Endothelial cell of umbilical vein (primary cell): Measurements from ENCODE around the gene ADAM20. TPM values are rescaled to one million over a fixed set of nuclear protein-coding genes. Genes with fewer than 3 reads are reported as not detected.

Experiments
- BruUV-seq: library from RNA; stranded (reverse); fragments of 400-500 nt; replicated peaks from 2 replicates; lab custom pipeline; 2021; lab: Mats Ljungman, UMichigan
- CTCF ChIA-PET: fragments of 300-600, 350-600 bp; sonication (Branson Sonifier 250); formaldehyde crosslinking; loops from one replicate; lab custom pipeline; 2021; ENCODE audit warnings: antibody characterized with exemption, inconsistent platforms; lab: Charles Lee
- POLR2A ChIA-PET: fragments of 300-600, 350-600 bp; sonication (Branson Sonifier 250); formaldehyde crosslinking; loops from one replicate; lab custom pipeline; 2021; ENCODE audit warnings: antibody characterized with exemption, inconsistent platforms; lab: Charles Lee
- DNase-seq: peaks from one replicate; pipeline ENCODE4 v3.0.0-alpha.2; 2011; ENCODE audit warnings: low read depth, low spot score
- FAIRE-seq: peaks from 2 replicates; lab custom pipeline; 2011; peaks lifted over from hg19 to GRCh38; lab: Jason Lieb, UNC
- H2AFZ ChIP-seq: 2 replicates; pipeline ENCODE4 v1.6.0; 2012; ENCODE audit warnings: low read depth, low read length, control low read depth, inconsistent platforms
- H3K27ac ChIP-seq: 2 replicates; pipeline ENCODE4 v1.5.1; 2011; ENCODE audit warnings: low read depth, mild to moderate bottlenecking, control low read depth, low read length, moderate library complexity; ENCODE audit not compliant: insufficient read depth
- H3K27me3 ChIP-seq, 2 experiments: 2 replicates each; pipeline versions ENCODE4 v1.6.0 to v1.6.1; 2011; ENCODE audit warnings: low read length in 2 of 2, mixed read lengths in 1 of 2; ENCODE audit not compliant: control insufficient read depth in 2 of 2, insufficient read depth in 2 of 2
- H3K36me3 ChIP-seq, 2 experiments: 2 replicates in 1 of 2; 3 replicates in 1 of 2; pipeline ENCODE4 v1.5.1; 2011; ENCODE audit warnings: low read length in 2 of 2, mild to moderate bottlenecking in 1 of 2, moderate library complexity in 1 of 2; ENCODE audit not compliant: control insufficient read depth in 2 of 2, insufficient read depth in 2 of 2; ENCODE audit errors: extremely low read depth in 1 of 2
- H3K4me1 ChIP-seq: 3 replicates; pipeline ENCODE4 v1.5.1; 2011; ENCODE audit warnings: mild to moderate bottlenecking, low read length; ENCODE audit not compliant: control insufficient read depth, insufficient read depth; ENCODE audit errors: extremely low read depth
- H3K4me2 ChIP-seq: 2 replicates; pipeline ENCODE4 v1.6.1; 2011; ENCODE audit warnings: low read length, control low read depth, mixed read lengths; ENCODE audit not compliant: insufficient read depth
- H3K4me3 ChIP-seq, 3 experiments: fragments of 200-600 bp in 1 of 3; sonication (generic), shearing (Covaris generic) in 1 of 3; replicated peaks in 1 of 3; 2 replicates each; pipeline ENCODE4 v1.5.1; 2011 to 2016; ENCODE audit warnings: control low read depth in 3 of 3, low read length in 3 of 3, mild to moderate bottlenecking in 2 of 3, inconsistent platforms in 1 of 3, low read depth in 1 of 3, moderate library complexity in 1 of 3; ENCODE audit not compliant: insufficient read depth in 1 of 3
- H3K79me2 ChIP-seq: 2 replicates; pipeline ENCODE4 v1.6.0; 2012; ENCODE audit warnings: low read length, inconsistent platforms; ENCODE audit not compliant: control insufficient read depth, insufficient read depth
- H3K9ac ChIP-seq: replicated peaks from 2 replicates; pipeline ENCODE3; 2011; ENCODE audit warnings: low read length, control low read depth; ENCODE audit not compliant: insufficient read depth; ENCODE audit errors: extremely low read depth
- H3K9me1 ChIP-seq: replicated peaks from 3 replicates; pipeline ENCODE4 v1.6.0; 2011; ENCODE audit warnings: mild to moderate bottlenecking, low read length; ENCODE audit not compliant: control insufficient read depth, insufficient read depth; ENCODE audit errors: extremely low read depth
- H3K9me3 ChIP-seq: replicated peaks from 2 replicates; pipeline ENCODE4 v1.5.1; 2012; ENCODE audit warnings: low read length, inconsistent platforms; ENCODE audit not compliant: control insufficient read depth, insufficient read depth
- H4K20me1 ChIP-seq: replicated peaks from 2 replicates; pipeline ENCODE3; 2011; ENCODE audit warnings: mild to moderate bottlenecking, low read length; ENCODE audit not compliant: control insufficient read depth, insufficient read depth; ENCODE audit errors: extremely low read depth
- EZH2 ChIP-seq: IDR thresholded peaks from 2 replicates; pipeline ENCODE4 v1.6.1; 2012; ENCODE audit warnings: borderline replicate concordance, low read depth, mild to moderate bottlenecking, moderate library complexity, low read length, inconsistent platforms; ENCODE audit not compliant: severe bottlenecking
- FOS ChIP-seq: IDR thresholded peaks from 2 replicates; pipeline ENCODE4 v1.6.1; 2011; ENCODE audit warnings: mild to moderate bottlenecking, low read length, moderate library complexity, borderline replicate concordance; ENCODE audit not compliant: insufficient read depth
- GATA2 ChIP-seq: IDR thresholded peaks from 2 replicates; pipeline ENCODE4 v1.7.0; 2011; ENCODE audit warnings: low read depth, mild to moderate bottlenecking, moderate library complexity, mixed read lengths, low read length; ENCODE audit not compliant: insufficient read length, insufficient read depth
- JUN ChIP-seq: IDR thresholded peaks from 2 replicates; pipeline ENCODE4 v1.6.1; 2011; ENCODE audit warnings: borderline replicate concordance, low read depth; ENCODE audit not compliant: insufficient read length, insufficient read depth
- MYC ChIP-seq: IDR thresholded peaks from one replicate; pipeline ENCODE4 v1.6.1; 2011; ENCODE audit warnings: mild to moderate bottlenecking, low read depth, low read length
- POLR2A ChIP-seq: IDR thresholded peaks from 2 replicates; pipeline ENCODE4 v1.6.1; 2012; ENCODE audit warnings: low read depth, mild to moderate bottlenecking, control low read depth, low read length
- POLR2AphosphoS5 ChIP-seq: IDR thresholded peaks from 2 replicates; pipeline ENCODE4 v1.6.1; 2012; ENCODE audit warnings: low read depth, mild to moderate bottlenecking, control low read depth, low read length, moderate library complexity; ENCODE audit not compliant: insufficient read depth
- dilution Hi-C: fragments of 300-500 bp; cut with MboI; formaldehyde crosslinking; loops from one replicate; pipeline ENCODE4 v1.15.0; 2019; ENCODE audit warnings: low sequenced_read_pairs; ENCODE audit not compliant: extremely low pct_ligation_motif_present
- intact Hi-C: fragments of 100-400 bp; cut with micrococcal nuclease; formaldehyde crosslinking; loops from one replicate; pipeline ENCODE4 v1.10.0; 2022
- polyA plus RNA-seq, 4 experiments: library from polyadenylated mRNA; depleted of rRNA in 3 of 4; stranded (reverse) in 3 of 4; unstranded in 1 of 4; fragments of >200 nt; gene quantifications; 2 replicates each; pipeline versions ENCODE4 v1.2.1 to v1.2.3, GENCODE V29; 2011 to 2012; ENCODE audit warnings: missing spikeins in 1 of 4
- total RNA-seq: library from RNA; stranded (reverse); gene quantifications from 2 replicates; pipeline ENCODE4 v1.2.3, GENCODE V29; 2021
- TF ChIP-seq, protein P1 (sequence below): IDR thresholded peaks from 2 replicates; pipeline ENCODE4 v1.6.1; 2011; ENCODE audit not compliant: insufficient read depth, insufficient read length
- TF ChIP-seq, protein P2 (sequence below), 2 donors: IDR thresholded peaks; 1 replicate in 1 of 2; 2 replicates in 1 of 2; pipeline ENCODE4 v1.5.1; 2011; ENCODE audit warnings: low read length in 2 of 2, mild to moderate bottlenecking in 2 of 2, moderate library complexity in 2 of 2, control low read depth in 1 of 2, inconsistent platforms in 1 of 2, low read depth in 1 of 2; ENCODE audit not compliant: insufficient read depth in 1 of 2; ENCODE audit errors: extremely low read depth in 1 of 2

The ADAM20 gene
- total and polyA plus RNA-seq, 2 donors (not counting 3 experiments of a cell fraction or from before 2014, with no cell fraction given) = 0.06 to 0.66 TPM

DNA sequence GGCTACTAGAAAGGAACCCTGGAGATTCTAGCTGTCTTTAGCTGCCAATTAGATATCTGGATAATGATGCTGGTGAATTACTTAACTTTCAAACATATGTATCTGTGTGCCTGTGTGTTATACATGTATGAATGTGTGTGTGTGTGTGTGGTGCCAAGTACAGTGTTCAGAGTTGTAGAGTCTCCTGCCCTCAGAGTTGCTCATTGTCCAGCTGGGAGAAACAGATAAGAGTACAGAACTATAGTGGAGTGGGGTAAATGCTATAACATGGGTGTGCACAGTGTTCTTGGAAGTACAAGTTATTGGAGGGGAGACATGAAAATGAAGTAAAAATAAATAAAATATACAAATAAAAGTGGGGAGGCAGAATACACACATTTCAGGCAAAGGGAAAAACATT is 23.6 kb upstream of the ADAM20 start:
- Histone ChIP-seq H3K9ac (no peak overlapping the region), H3K27me3 (no peaks in the 10 kb centered on the region), H3K27ac (no peak overlapping the region), H4K20me1 (no peaks in the 10 kb centered on the region), H3K9me3 (no peaks in the 10 kb centered on the region), H3K9me1 (no peaks in the 10 kb centered on the region), H3K4me3 (no peak overlapping the region), H3K4me2 (no peak overlapping the region), H2AFZ (no peak overlapping the region), H3K4me1 (no peaks in the 10 kb centered on the region), H3K79me2 (no peaks in the 10 kb centered on the region), H3K36me3 (no peaks in the 10 kb centered on the region)
- intact Hi-C loops (no loop called here), dilution Hi-C loops (no loop called here)
- ChIA-PET CTCF (no interaction called here), POLR2A (no interaction called here)
- no peak for DNase-seq
- TF ChIP-seq POLR2A (no peak), JUN (no peak), POLR2AphosphoS5 (no peak), FOS (no peak), GATA2 (no peak), MYC (no peak), EZH2 (no peak)
- TF ChIP-seq, protein P1, sequence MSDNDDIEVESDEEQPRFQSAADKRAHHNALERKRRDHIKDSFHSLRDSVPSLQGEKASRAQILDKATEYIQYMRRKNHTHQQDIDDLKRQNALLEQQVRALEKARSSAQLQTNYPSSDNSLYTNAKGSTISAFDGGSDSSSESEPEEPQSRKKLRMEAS = no peak
- TF ChIP-seq, protein P2, sequence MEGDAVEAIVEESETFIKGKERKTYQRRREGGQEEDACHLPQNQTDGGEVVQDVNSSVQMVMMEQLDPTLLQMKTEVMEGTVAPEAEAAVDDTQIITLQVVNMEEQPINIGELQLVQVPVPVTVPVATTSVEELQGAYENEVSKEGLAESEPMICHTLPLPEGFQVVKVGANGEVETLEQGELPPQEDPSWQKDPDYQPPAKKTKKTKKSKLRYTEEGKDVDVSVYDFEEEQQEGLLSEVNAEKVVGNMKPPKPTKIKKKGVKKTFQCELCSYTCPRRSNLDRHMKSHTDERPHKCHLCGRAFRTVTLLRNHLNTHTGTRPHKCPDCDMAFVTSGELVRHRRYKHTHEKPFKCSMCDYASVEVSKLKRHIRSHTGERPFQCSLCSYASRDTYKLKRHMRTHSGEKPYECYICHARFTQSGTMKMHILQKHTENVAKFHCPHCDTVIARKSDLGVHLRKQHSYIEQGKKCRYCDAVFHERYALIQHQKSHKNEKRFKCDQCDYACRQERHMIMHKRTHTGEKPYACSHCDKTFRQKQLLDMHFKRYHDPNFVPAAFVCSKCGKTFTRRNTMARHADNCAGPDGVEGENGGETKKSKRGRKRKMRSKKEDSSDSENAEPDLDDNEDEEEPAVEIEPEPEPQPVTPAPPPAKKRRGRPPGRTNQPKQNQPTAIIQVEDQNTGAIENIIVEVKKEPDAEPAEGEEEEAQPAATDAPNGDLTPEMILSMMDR (IDR thresholded peaks at IDR 0.05; ENCODE audit: extremely low read depth in 1 of 2, insufficient read depth in 1 of 2, low read depth in 1 of 2, low read length in 2 of 2) = no peak
- BruUV-seq = no TSS peak
- no peak for FAIRE-seq
